Caki2 (cell line): ENCODE data around the gene SPN. TPM values are rescaled to one million over a fixed set of nuclear protein-coding genes. Genes with fewer than 3 reads are reported as not detected.
A peak's percentile ranks its signal among the peaks of the same experiment; 100 is the strongest.
"Not testable (repeated sequence)": the region's sequence is repeated elsewhere in the genome, so short reads cannot be mapped to it uniquely, and the experiment has no call there.

Experiments used
- DNase-seq: peaks from one replicate; pipeline ENCODE4 v3.0.0-alpha.2; 2015; ENCODE audit warnings: low read depth
- in situ Hi-C: cut with HindIII; loops from 2 replicates; pipeline ENCODE4 v1.10.0; 2016; ENCODE audit warnings: low sequenced_read_pairs, low pct_unique_long_range_greater_than_20kb, mixed read lengths
- total RNA-seq: library from RNA; depleted of rRNA; stranded (reverse); fragments of >200 nt; shearing (Covaris generic); gene quantifications from 2 replicates; pipeline ENCODE4 v1.2.3, GENCODE V29; 2014; ENCODE audit warnings: low replicate concordance; rRNA removed

SPN gene
- total RNA-seq: not detected in 2 replicates

DNA sequence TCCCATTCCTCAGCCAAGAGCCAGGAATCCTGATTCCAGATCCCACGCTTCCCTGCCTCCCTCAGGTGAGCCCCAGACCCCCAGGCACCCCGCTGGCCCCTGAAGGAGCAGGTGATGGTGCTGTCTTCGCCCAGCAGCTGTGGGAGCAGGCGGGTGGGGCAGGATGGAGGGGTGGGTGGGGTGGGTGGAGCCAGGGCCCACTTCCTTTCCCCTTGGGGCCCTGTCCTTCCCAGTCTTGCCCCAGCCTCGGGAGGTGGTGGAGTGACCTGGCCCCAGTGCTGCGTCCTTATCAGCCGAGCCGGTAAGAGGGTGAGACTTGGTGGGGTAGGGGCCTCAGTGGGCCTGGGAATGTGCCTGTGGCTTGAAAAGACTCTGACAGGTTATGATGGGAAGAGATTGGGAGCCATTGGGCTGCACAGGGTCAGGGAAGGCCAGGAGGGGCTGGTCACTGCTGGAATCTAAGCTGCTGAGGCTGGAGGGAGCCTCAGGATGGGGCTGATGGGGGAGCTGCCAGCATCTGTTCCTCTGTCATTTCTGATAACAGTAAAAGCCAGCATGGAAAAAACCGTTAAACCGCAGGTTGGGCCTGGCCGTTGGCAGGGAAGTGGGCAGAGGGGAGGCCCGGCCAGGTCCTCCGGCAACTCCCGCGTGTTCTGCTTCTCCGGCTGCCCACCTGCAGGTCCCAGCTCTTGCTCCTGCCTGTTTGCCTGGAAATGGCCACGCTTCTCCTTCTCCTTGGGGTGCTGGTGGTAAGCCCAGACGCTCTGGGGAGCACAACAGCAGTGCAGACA is at the start of gene SPN:
SPN (plus strand) TSS at position 232 of the 791 bp plus-strand sequence; CDS start at position 714, 482 bp downstream.
- in situ Hi-C loops: no loop called here
- no peak for DNase-seq

- DNase-seq: peak; percentile 69
- in situ Hi-C loops: not testable (repeated sequence)
These were observed 49.6 kb upstream of the SPN start for GRCh38 chr16:29613307-29614057.

DNA sequence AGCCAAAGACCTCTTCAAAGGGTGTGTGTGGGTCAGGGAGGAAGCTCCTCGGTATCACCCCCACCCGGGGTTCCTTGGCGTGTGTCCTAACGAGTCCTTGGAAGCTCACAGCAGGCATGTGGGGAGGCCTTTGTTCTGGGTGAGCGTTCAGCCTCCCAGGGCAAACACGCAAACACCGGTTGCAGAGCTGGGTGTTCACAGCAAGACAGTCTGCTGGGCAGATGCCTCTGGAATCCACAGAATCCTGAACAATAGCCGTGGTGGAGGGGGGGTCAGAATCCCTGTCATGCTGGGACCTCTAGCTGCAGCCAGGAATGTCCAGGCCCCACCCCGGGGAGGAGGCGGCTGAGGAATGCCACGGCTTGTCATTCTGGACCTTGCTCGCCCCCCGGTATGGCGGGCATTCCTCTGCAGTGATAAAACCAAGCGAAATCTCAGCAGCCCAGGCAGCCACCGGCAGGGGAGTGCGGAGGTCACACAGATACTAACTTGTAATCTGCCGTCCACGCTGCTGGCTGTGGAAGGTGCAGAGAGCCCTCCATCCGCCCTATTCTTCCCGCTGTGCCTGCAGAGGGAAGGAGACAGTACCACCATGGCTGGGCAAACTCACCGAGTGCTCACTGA is 48.2 kb upstream of the SPN start:
- DNase-seq, in situ Hi-C loops: not testable (repeated sequence)

- in situ Hi-C loops, DNase-seq: not testable (repeated sequence)
These were observed 46.9 kb upstream of the SPN start for GRCh38 chr16:29616127-29616526.

DNA sequence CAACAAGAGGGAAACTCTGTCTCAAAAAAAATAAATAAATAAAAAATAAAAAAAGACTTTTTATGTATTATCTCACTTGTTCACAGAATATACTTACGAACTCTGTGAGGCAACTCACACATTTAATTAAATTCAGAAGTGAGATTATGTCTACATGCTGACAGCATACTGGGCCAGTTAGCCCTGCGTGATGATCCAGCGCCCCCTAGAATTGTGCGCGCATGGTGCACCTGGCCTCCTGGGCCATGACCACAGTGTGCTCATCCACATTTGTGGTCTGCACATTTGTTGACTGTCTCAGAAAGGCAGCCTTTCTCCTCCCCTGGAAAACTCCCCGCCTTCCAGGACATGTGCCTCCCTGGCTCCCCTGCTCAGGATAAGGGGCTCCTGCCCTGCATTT is 42.5 kb upstream of the SPN start:
- in situ Hi-C loops, DNase-seq: not testable (repeated sequence)

- in situ Hi-C loops, DNase-seq: not testable (repeated sequence)
These were observed 40.3 kb upstream of the SPN start for GRCh38 chr16:29622738-29623137.

GRCh38 chr16:29623253-29623652 is 39.8 kb upstream of the SPN start:
- DNase-seq, in situ Hi-C loops: not testable (repeated sequence)

DNA sequence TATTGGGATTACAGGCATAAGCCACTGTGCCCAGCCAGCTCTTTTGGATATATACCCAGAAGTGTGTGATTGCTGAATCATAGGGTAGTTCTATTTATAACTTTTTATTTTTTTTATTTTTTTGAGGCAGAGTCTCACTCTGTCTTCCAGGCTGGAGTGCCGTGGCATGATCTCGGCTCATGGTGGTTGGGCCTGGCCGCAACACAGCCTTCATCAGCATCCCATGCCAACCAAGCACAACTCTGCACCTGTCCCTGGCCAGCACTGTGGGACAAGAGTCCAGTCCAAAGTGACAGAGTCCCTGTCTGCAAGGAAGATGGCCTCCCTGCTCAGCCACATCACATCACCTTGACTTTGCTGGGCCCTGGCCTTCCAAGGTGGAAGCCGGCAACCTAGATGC is 37.9 kb upstream of the SPN start:
- in situ Hi-C loops, DNase-seq: not testable (repeated sequence)

- in situ Hi-C loops, DNase-seq: not testable (repeated sequence)
These were observed 36.2 kb upstream of the SPN start for GRCh38 chr16:29626778-29627331.

GRCh38 chr16:29627661-29628075 is 35.4 kb upstream of the SPN start:
- DNase-seq, in situ Hi-C loops: not testable (repeated sequence)

DNA sequence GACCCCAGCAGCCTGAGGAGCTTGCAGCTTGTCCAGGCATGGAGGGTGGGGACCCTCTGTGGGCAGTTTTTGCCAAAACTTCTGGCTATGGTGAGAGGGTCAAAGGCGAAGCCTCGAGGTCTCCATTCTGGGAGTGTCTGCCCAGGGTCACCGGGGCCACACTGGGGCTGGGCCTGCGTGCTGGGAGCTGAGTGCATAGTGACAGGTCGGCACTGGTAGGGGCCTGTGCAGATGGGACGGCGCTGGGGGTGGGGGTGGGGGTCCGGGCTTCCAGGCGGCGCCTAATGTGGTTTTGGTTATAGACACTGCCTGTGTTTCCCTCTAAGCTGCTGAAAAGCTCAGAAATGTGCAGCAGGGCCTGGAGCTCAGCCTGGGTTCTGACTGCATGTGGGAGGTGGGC is 34.3 kb upstream of the SPN start:
- in situ Hi-C loops, DNase-seq: not testable (repeated sequence)

DNA sequence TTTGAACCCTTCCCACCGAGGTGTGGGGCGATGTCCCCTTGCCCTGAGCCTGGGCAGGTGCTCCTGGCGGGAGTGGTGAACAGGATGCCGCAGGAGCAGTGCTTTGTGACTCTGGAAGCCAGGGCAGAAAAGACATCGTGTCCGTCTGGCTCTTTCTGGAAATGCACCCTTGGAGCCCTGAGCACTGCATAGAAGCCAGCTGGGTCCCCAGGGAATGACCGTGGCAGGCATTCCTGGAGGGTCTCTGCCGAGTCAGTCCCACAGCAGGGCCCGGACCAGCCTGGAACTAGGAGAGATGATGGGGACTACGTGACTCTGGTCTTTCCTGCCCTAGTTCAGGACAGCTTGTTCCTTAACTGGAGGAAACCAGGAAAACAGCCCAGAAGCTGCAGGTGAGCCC is 33.7 kb upstream of the SPN start:
- DNase-seq, in situ Hi-C loops: not testable (repeated sequence)

DNA sequence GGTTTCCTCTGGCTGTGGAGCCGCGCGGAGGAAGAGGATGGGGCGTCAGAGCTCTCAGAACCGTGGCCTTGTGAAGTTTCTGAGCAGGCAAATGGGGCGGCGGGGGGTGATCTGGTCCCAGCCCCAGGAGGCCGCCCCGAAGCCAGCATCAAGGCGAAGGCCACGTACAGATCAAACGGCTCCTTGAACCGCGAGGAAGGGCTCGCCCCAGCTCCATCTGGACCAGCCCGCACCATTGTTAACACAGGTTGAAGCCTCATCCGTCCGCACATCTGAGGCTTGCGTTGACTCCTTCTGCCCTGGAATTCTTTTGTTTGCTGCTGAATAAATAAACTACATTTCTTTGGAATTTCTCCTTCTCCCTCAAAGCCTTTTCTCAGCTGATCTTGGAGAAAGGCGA is 31.4 kb upstream of the SPN start:
- in situ Hi-C loops, DNase-seq: not testable (repeated sequence)

DNA sequence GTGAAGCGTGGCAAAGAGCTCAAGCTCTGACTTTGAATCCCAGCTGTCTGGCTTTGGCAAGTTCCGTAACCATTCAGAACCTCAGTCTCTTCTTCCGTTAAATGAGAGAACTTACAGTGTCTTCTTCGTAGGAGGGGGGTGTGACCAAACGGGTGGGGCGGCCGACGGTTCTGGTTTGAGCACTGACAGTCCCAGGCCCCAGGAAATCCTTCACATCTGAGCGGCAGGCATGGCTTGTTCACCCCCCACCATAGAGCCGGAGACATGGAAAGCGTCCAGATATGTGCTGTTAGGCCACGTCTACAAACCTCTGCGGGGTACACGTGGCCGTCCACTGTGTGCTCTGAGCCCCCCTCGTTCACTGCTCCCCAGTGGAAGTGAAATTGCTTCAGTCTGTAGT is 27.1 kb upstream of the SPN start:
- in situ Hi-C loops, DNase-seq: not testable (repeated sequence)

DNA sequence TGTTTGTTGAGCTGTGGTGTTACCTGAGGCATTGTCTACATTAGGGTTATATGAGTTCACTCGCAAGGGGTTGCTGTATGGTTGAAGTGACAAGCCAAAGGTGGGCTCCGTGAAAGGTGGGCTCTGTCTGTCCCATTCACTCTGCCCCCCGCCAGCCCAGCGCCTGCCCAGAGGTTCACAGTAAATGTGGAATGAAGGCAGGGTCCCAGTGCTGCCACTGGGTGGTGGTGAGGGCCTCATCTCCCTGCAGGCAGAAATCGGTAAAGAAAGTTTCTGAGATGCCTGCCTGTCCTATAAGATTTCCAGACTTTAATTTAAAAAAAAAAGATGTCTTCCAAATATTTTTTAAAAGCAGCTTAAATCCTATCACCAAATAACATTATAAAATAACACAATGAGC is 26.7 kb upstream of the SPN start:
- DNase-seq, in situ Hi-C loops: not testable (repeated sequence)

- DNase-seq, in situ Hi-C loops: not testable (repeated sequence)
These were observed 24.3 kb upstream of the SPN start for GRCh38 chr16:29638751-29639150.

- in situ Hi-C loops: no loop called here
- DNase-seq: no peak
These were observed 21.5 kb upstream of the SPN start for GRCh38 chr16:29641561-29641960.

GRCh38 chr16:29643596-29643995 is 19.5 kb upstream of the SPN start:
- no peak for DNase-seq
- in situ Hi-C loops: no loop called here
